Heart left ventricle (tissue), 16 donors: ENCODE measurements around the gene DOCK4. TPM values are rescaled to one million over a fixed set of nuclear protein-coding genes. Genes with fewer than 3 reads are reported as not detected.
A peak's percentile ranks its signal among the peaks of the same experiment; 100 is the strongest.

Experiments used
- ATAC-seq, 4 donors: fragments of 200-7000 bp; cut with Tn5 transposase; one replicate each; pipeline ENCODE4 v1.9.1; 2020 to 2022; ENCODE audit warnings: moderate library complexity in 4 of 4, mild to moderate bottlenecking in 3 of 4, moderate number of reproducible peaks in 1 of 4
- DNase-seq, 5 donors: peaks; one replicate each; pipeline ENCODE4 v3.0.0-alpha.2; 2020
- H3K27ac ChIP-seq, 12 donors: fragments of 200-600 bp; sonication (generic) in 4 of 12; one replicate each; pipeline versions ENCODE4 v1.5.0 to v1.8.0; 2016 to 2022; ENCODE audit warnings: mild to moderate bottlenecking in 2 of 12
- H3K27me3 ChIP-seq, 9 donors: fragments of 200-600 bp; sonication (generic) in 2 of 9; one replicate each; pipeline versions ENCODE4 v1.5.1 to v1.8.0; 2016 to 2022; ENCODE audit warnings: mild to moderate bottlenecking in 3 of 9
- H3K36me3 ChIP-seq, 9 donors: fragments of 200-600 bp; sonication (generic) in 2 of 9; one replicate each; pipeline versions ENCODE4 v1.5.0 to v1.8.0; 2018 to 2022; ENCODE audit warnings: mild to moderate bottlenecking in 2 of 9
- H3K4me1 ChIP-seq, 12 donors: fragments of 200-600 bp; sonication (generic) in 4 of 12; one replicate each; pipeline versions ENCODE4 v1.5.0 to v1.8.0; 2016 to 2022; ENCODE audit warnings: mild to moderate bottlenecking in 3 of 12
- H3K4me3 ChIP-seq, 12 donors: fragments of 200-600 bp; sonication (generic) in 4 of 12; one replicate each; pipeline versions ENCODE4 v1.5.0 to v1.8.0; 2017 to 2022; ENCODE audit warnings: mild to moderate bottlenecking in 9 of 12, moderate library complexity in 4 of 12
- H3K9me3 ChIP-seq, 12 donors: fragments of 200-600 bp; sonication (generic) in 4 of 12; one replicate each; pipeline versions ENCODE4 v1.5.0 to v1.8.0; 2016 to 2022; ENCODE audit warnings: mild to moderate bottlenecking in 1 of 12
- POLR2A ChIP-seq, 2 donors: fragments of 450-650 bp; IDR thresholded peaks; one replicate each; pipeline ENCODE4 v1.6.1; 2017; ENCODE audit warnings: antibody characterized with exemption in 2 of 2, mild to moderate bottlenecking in 2 of 2, moderate library complexity in 2 of 2
- WGBS, 4 donors: extraction: QIAGEN DNeasy Blood & Tissue Kit in 2 of 4; methylation state at CpG; one replicate each; pipeline versions ENCODE4 v1.1.5 to v1.1.7; 2013 to 2018; 5-methylcytosine and 5-hydroxymethylcytosine counted together
- intact Hi-C, 10 donors: fragments of 100-400 bp; cut with DNase I; formaldehyde crosslinking; loops; one replicate each; pipeline versions ENCODE4 v1.11.1 to v1.14.2; 2022
- polyA plus RNA-seq, 2 donors: library from polyadenylated mRNA; stranded (reverse); fragments of 200-250 nt; gene quantifications; one replicate each; pipeline ENCODE4 v1.2.3, GENCODE V29; 2013
- total RNA-seq, 9 donors: library from RNA; depleted of rRNA in 2 of 9; stranded (reverse); fragments of >200 nt in 2 of 9; fragmentation: NEBNext Ultra II Directional in 3 of 9; extraction: Animal tissue kit (Norgen Biotek cat#: 25700) in 3 of 9; gene quantifications; one replicate each; pipeline versions ENCODE4 v1.1.0 to v1.2.4, GENCODE V29; 2016 to 2023
- TF ChIP-seq, protein P1 (sequence below), 12 donors: fragments of 200-600 bp; sonication (generic) in 4 of 12; IDR thresholded peaks; one replicate each; pipeline versions ENCODE4 v1.5.0 to v1.8.0; 2018 to 2022; ENCODE audit warnings: antibody characterized with exemption in 12 of 12, mild to moderate bottlenecking in 5 of 12
- donor health status: ischemic (EF 13 %, LVEDD 7.1; RV severe dilation, severe dysfunction).
- donor health status: healthy with polysubstance abuse.
- donor health status: DM: no; HTN: yes; CAD: no.
- donor health status: DM: no; HTN: no; CAD: no.
- donor health status: ischemic (EF 25% LVEDD 6.9; RV normal size, moderate dysfunction).
- donor health status: ischemic (EF 25% LVEDD 5.7; RV mildly dilated, moderate dysfunction).
- donor health status: healthy.
- donor health status: DM: yes; HTN: yes; CAD: no.
- donor health status: ischemic (EF 35%, LVEDD 5.7; RV mildly dilated, moderate dysfunction).
- donor health status: nonischemic (EF 11% LVEDD 7.7; RV severe dilation, severe dysfunction).
- donor health status: DM: yes; HTN: yes; CAD: no.
- donor health status: PGD.
- donor health status: ischemic (EF 29% LVEDD 5.4; RV normal size, mild dysfunction).
- donor health status: nonischemic (EF 23%, LVEDD 6.1; RV moderate dilation, normal function).

DOCK4 gene
- total and polyA plus RNA-seq, 11 donors = 5.1 to 40.8 (median 13.1) TPM

DNA sequence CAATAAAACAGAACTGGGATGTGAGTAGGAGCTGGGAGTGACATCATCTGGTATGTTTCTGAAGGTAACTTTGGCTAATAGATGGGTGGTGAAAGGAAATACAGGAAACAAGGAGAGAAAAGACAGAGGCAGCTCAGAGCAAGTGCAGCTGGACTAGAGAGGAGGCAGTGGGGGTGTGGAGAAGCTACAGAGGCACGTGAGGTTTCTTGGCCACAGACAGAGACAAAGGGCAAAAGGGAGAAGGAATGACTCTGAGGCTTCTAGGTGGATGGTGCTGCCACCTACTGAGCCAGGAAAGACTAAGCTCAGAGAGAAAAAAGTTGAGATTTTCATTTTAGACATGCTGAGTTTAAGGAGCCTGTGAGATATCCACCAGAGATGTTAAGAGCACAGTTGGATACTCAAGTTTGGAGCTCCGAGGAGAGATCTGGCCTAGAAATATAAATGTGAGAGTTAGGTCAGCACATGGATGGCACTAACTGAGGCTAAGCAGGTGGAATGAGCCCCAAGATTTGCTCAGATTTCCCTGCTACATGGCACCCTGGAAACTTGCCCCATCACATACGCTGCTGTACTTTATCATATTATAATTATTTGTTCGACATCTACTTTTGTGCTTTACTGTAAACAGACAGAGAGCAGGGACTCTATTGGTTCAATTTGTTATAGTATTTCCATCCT, 350.9 kb downstream of the DOCK4 start:
- Histone ChIP-seq H3K27ac (no peak overlapping the region), H3K4me3 (no peak overlapping the region), H3K36me3 (peaks cover 0 to 12% (median 6%) of the 10 kb centered on the region in 9 donors), H3K9me3 (no peaks in the 10 kb centered on the region), H3K4me1 (peaks cover 0 to 5% (median 0%) of the 10 kb centered on the region in 12 donors), H3K27me3 (no peaks in the 10 kb centered on the region)
- TF ChIP-seq, protein P1, sequence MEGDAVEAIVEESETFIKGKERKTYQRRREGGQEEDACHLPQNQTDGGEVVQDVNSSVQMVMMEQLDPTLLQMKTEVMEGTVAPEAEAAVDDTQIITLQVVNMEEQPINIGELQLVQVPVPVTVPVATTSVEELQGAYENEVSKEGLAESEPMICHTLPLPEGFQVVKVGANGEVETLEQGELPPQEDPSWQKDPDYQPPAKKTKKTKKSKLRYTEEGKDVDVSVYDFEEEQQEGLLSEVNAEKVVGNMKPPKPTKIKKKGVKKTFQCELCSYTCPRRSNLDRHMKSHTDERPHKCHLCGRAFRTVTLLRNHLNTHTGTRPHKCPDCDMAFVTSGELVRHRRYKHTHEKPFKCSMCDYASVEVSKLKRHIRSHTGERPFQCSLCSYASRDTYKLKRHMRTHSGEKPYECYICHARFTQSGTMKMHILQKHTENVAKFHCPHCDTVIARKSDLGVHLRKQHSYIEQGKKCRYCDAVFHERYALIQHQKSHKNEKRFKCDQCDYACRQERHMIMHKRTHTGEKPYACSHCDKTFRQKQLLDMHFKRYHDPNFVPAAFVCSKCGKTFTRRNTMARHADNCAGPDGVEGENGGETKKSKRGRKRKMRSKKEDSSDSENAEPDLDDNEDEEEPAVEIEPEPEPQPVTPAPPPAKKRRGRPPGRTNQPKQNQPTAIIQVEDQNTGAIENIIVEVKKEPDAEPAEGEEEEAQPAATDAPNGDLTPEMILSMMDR (IDR thresholded peaks at IDR 0.05) = peak in 10 of 12 donors; percentile 9 to 60 (median 36)
- TF ChIP-seq POLR2A (IDR thresholded peaks at IDR 0.05) = no peak
- DNase-seq (peak in 1 of 5 donors; percentile 41), ATAC-seq (peak; percentile 55 to 85 (median 78))
- 57 to 70% (median 69%) methylated on average over 4 of the region's 4 CpGs for WGBS, 4 donors
- intact Hi-C loops = loop anchor here in 6 of 10 donors (2.0 to 10.0 kb wide), 6 partner anchors 93 to 552 kb away; no protein-coding TSS in a partner anchor

DNA sequence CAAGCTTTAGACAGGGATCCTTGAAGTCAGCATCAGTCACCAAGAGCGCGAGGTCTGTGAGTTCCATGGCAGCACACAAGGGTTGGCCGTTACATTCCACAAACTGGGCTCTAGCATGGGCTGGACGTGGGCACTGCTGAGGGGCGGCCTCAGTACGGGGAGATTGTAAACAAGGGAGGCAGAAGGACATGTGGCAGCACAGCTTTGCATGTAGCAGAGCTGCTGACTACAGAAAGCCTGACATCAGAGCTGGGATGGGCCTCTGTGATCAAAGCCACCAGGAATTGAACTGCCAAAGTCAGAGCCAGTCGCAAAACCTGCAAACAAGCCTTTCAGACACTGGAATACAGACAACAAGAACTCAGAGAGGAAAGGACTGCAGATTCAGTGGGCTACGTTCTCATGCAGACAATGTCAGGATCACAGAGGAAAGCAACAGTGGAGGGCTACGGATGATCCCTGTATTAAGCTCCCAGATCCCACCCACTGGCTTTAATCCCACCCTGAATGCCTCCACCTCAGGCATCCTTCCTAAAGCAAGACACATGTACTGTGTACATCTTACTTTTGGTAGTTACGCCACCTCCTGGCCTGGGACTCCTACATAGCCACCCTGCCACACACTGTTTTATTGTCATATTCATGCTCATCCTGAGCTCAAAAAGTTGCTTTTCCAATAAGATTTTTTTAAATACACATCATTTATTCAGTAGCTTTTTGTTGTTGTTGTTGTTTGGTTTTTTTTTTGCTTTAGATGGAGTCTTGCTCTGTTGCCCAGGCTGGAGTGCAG, 352.8 kb downstream of the DOCK4 start:
- WGBS, 4 donors = 94 to 96% (median 95%) methylated on average over 8 to 10 of the region's 10 CpGs
- no peaks in the 10 kb centered on the region for H3K9me3 ChIP-seq
- no peak overlapping the region for H3K4me3 ChIP-seq
- intact Hi-C loops = loop anchor here in 3 of 10 donors (5.0 to 10.0 kb wide), 3 partner anchors 86 to 551 kb away; no protein-coding TSS in a partner anchor
- H3K27me3 ChIP-seq = no peaks in the 10 kb centered on the region
- no peak overlapping the region for H3K27ac ChIP-seq
- peaks cover 0 to 5% (median 0%) of the 10 kb centered on the region in 12 donors for H3K4me1 ChIP-seq
- TF ChIP-seq POLR2A (IDR thresholded peaks at IDR 0.05) = no peak
- TF ChIP-seq, protein P1 (IDR thresholded peaks at IDR 0.05) = no peak
- ATAC-seq = peak in 1 of 4 donors; percentile 38
- DNase-seq = no peak
- peaks cover 0 to 9% (median 1%) of the 10 kb centered on the region in 9 donors for H3K36me3 ChIP-seq

DNA sequence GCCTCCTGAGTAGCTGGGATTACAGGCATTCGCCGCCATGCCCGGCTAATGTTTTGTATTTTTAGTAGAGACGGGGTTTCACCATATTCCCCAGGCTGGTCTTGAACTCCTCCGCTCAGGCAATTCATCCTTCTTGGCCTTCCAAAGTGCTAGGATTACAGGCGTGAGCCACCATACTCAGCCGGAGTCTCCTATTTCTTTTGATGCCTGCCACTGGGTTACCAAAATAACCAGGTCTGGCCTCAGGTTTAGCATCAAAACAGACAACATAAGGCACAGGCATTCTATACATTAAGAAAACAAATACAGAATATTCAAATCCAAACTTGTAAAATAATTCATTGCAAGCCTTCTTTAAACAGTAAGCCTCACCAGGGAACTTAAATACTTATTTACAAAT, 354.1 kb downstream of the DOCK4 start:
- intact Hi-C loops = loop anchor here in 3 of 10 donors (5.0 to 10.0 kb wide), 3 partner anchors 85 to 553 kb away; no protein-coding TSS in a partner anchor
- Histone ChIP-seq H3K9me3 (no peaks in the 10 kb centered on the region), H3K36me3 (peaks cover 0 to 21% (median 8%) of the 10 kb centered on the region in 9 donors), H3K4me3 (no peak overlapping the region), H3K27ac (no peak overlapping the region), H3K4me1 (peaks cover 0 to 5% (median 0%) of the 10 kb centered on the region in 12 donors), H3K27me3 (no peaks in the 10 kb centered on the region)
- no peak for ATAC-seq
- TF ChIP-seq, protein P1 (IDR thresholded peaks at IDR 0.05) = no peak
- no peak for TF ChIP-seq POLR2A (IDR thresholded peaks at IDR 0.05)
- no peak for DNase-seq
- WGBS, 4 donors = 91 to 98% (median 96%) methylated on average over 7 of the region's 7 CpGs

DNA sequence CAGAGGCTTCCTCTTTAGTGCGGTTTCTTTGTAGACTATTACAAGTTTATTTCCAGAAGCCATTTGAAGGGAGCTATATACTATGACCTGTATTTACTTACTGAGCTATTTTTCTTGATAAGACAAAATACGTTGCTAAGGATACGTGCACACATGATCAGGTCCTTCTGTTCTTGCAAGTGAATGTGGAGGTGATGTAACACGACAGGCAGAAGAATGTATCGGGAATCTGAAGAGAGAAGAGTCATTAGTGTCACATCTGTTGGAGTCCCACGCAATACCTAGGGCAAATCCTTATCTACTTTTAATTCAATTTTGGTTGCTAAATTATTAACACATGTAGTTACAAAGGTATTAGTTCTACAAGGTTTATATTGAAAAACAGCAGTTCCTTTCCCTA, 359.3 kb downstream of the DOCK4 start:
- Histone ChIP-seq H3K9me3 (no peaks in the 10 kb centered on the region), H3K36me3 (peaks cover 0 to 58% (median 41%) of the 10 kb centered on the region in 9 donors), H3K27me3 (no peaks in the 10 kb centered on the region), H3K27ac (no peak overlapping the region), H3K4me3 (no peak overlapping the region), H3K4me1 (no peaks in the 10 kb centered on the region)
- intact Hi-C loops = loop anchor here in 1 of 10 donors (10.0 kb wide), 1 partner anchor 82 kb away; no protein-coding TSS in a partner anchor
- TF ChIP-seq, protein P1 (IDR thresholded peaks at IDR 0.05) = no peak
- no peak for TF ChIP-seq POLR2A (IDR thresholded peaks at IDR 0.05)
- ATAC-seq (no peak), DNase-seq (no peak)
- WGBS, 4 donors = 94 to 96% (median 94%) methylated on average over 6 of the region's 6 CpGs
